ENCODE measurements around the gene TNNC2.
"Not testable (repeated sequence)": the region's sequence is repeated elsewhere in the genome, so short reads cannot be mapped to it uniquely, and the experiment has no call there.

The TNNC2 gene

DNA sequence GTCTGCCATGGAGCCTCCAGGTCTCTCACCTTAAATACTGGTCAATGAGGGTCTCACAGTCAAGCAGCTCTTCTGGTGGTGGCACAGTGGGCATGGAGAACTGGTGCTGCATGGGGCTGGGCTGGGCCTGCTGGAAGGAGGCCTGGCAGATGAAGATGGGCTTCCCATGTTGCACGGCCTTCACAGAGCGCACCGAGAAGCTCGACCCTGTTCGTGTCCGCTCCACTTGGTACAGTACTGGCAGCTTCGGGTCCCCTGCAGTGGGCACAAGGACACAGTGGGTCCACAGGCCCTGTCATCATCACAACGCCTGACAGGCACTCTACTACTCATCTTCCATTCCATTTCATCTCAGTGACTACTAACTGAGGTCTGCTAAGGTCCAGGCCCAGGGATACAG lies 21.3 kb upstream of the TNNC2 start:
- no peak for DNase-seq

DNA sequence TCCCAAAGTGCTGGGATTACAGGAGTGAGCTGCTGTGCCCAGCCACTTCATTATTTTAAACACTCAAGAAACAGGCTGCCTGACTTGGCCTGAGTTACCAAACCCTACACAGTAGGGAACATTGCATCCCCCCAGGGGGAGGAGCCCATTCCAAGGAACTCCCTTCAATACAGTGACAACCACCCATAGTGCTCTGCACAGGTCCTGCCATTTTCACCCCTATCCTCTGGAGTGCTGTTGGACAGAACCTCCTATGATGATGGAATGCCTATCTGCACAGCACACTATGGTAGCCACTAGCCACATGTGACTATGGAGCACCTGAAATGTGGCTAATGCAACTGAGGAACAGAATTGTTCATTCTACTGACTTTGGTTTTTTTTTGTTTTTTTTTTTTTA lies 18.3 kb upstream of the TNNC2 start:
- DNase-seq = no peak

DNA sequence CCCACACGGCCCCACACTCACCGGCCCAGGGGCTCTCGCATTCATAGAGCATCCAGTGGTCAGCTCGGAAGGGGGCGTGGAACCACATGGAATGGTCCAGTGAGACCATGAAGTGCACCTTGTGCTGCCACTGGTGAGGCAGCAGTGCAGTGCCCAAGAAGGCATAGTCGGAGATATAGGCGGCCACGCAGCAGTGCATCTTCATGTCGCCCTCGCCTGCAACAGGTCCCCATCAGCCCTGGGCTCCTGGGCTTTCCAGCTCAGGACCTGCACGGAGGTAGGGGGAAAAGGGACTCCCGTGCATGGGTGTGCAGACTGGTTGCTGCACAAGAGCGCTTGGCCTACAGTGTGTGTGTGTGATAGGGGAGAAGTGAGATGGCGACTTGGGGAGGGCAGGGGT lies 16.4 kb upstream of the TNNC2 start:
- no peak for DNase-seq

DNA sequence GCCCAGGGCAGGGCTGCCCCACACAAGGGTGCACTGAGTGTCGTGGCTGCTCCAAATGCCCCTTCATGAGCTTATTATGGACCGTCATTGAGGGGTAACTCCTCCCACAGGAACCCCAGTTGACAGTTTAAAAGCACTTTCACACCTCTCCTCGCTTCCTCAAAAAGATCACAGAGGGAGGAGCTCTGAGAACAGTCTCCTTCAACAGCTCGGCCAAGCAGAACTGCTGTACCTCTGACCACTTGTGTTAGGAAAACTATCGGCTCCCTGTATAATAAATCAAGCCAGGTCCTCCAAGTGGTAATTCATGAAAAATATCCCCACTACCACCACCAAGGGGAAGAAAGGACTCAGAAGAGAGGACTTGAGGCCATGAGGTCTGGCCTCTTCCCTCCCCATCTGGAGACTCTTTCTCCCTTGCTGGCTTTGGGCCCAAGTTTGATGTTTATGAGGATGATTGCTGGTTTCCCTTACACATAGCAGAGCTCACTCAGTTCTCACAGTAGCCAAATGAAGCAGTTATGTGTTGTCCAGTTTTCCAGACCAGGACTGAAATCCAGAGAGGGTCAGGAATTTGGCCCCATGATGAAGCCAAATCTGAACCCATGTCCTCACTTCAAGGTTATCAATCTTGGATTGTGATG lies 15.2 kb upstream of the TNNC2 start:
- no peak for DNase-seq

DNA sequence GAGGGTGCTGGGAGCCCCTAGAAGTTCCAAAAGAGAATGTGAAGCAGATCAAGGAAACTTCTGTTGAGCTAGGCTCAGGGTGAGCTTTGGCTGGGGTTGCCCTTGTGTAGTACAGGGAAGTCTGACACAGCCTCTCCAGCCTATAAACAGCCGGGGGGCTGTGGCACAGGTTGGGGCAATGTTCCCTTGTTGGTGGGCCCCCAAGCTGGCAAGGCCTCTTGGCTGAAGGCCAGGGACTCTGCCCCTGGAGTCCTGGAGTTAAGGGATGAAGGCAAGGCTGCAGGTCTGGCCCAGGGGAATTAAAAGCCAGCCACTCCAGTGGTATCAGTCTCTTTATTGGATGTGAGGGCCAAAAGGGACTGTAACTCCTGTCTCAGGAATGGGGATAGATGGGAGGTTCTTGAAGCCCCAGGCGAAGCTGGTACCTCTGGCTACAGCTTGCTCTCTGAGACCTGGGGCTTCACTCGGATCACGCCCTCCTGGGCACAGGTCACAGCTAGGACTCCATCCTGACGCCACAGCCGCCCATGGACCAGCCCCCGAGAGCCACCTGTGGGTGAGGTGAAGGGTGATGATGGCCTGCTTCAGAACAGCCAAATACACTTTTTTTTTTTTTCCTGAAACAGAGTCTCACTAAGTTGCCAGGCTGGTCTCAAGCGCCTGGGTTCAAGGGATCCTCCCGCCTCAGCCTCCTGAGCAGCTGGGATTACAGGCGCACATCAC lies 14.5 kb upstream of the TNNC2 start:
- DNase-seq = no peak

DNA sequence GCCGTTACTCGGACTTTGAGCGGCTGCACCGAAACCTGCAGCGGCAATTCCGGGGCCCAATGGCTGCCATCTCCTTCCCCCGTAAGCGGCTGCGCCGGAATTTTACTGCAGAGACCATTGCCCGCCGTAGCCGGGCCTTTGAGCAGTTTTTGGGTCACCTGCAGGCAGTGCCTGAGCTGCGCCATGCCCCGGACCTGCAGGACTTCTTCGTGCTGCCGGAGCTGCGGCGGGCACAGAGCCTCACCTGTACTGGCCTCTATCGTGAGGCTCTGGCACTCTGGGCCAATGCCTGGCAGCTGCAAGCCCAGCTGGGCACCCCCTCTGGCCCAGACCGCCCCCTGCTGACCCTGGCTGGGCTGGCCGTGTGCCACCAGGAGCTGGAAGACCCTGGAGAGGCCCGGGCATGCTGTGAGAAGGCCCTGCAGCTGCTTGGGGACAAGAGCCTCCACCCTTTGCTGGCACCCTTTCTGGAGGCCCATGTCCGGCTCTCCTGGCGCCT lies 13.6 kb upstream of the TNNC2 start:
- no peak for DNase-seq

DNA sequence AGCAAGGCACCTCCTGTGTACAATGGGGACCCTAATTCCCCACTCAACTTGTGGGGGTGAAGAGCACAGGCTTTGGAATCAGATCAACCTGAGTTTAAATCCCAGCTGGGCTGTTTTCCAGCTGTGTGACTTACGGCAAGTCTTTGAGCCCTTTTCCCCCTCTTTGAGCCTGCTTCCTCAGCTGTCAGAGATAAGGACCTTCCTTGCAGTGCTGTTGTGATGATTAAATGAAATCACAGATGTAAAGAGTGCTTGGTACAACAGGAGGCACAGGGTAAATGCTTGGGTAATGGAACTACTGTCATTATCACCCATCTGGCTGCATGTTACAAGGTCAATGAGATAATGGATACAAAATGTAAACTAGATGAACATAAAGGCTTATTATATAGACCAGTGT lies 9.7 kb upstream of the TNNC2 start:
- no peak for DNase-seq

DNA sequence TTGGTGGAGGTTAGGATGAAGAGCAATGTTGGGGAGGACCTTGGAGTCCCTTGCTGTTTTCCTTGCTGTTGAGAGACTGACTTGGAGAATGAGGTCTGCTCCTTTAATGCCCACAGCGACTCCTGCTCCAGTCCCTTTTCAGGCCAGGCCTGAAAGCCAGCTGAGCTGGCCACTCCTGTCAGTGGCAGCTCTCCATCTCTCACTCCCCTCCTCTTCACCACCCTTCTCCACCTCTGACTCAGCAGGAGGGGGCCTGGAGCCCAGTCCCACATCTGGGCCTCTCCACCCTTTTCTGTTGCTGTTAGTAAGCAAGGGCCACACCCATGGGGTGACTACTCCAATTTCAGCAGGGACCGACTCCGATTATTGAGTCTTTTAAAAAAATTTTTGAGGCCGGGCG lies 8.7 kb upstream of the TNNC2 start:
- DNase-seq = no peak

DNA sequence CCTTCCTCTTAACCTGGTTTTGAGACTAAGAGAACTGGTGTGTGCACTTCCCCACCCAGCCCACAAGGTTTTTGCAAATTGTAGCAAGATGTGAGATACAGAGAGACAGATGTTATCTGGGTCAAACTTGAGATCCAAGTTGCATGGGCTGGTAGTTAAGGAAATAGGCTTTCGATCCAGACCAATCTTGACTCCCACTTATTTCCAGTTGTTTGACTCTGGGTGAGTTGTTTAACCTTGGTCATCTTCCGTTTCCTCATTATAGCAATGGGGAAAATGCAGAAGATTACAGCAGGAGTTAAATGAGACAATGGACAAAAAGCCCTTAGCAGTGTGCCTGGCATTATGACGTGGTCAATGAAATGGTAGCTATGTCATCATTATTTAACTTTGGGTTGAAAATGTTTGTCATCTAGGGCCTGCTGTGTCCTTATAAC lies 8.2 kb upstream of the TNNC2 start:
- no peak for DNase-seq

DNA sequence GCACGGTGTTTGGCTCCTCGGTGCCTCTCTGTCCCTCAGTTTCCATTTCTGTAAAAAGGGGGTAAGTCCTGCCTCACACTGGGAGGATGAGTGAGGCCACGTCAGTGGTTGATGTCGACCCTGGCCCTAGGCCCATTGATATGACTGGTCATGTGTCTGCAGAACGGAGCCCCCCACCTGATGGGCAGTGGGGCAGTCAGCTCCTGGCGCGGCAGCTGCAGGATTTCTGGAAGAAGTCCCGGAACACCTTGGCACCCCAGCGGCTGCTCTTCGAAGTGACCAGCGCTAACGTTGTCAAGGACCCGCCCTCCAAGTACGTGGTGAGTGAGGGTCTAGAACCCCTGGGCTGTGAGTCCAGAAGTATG lies 7.7 kb upstream of the TNNC2 start:
- no peak for DNase-seq

DNA sequence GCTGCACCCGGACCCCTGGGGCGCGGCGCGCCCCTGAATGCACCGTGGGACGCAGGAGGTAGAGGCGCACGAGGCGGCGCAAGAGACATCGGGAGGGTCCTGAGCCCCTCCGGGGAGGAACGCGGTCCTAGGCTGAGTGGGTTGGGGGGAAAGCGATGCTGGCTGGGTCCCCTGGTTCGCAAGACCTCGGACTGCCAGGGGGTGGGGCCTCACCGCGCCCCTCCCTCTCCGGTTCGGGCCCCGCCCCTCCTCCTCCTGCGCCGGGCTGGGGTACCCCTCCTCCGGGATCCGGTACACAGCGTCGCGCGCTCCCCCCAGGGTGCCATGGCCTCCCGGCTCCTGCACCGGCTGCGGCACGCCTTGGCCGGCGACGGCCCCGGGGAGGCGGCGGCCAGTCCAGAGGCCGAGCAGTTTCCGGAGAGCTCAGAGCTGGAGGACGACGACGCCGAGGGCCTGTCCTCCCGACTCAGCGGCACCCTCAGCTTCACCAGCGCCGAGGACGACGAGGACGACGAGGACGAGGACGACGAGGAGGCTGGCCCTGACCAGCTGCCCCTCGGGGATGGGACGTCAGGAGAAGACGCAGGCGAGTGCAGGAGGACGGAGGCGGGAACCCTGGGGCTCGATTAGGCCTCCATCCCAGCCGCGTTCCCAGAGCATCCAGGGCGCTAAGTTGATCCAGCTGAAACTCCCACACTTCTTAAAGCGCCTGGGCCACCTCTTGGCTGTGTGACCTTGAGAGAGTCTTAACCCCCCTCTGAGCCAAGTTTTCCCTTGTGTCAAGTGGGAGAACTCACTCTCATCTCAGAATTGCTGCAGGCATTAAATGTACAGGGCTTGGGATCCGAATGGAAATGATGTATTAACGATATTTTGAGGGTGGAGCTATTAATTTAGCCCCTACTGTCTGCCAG lies 7.0 kb upstream of the TNNC2 start:
- no peak for DNase-seq

DNA sequence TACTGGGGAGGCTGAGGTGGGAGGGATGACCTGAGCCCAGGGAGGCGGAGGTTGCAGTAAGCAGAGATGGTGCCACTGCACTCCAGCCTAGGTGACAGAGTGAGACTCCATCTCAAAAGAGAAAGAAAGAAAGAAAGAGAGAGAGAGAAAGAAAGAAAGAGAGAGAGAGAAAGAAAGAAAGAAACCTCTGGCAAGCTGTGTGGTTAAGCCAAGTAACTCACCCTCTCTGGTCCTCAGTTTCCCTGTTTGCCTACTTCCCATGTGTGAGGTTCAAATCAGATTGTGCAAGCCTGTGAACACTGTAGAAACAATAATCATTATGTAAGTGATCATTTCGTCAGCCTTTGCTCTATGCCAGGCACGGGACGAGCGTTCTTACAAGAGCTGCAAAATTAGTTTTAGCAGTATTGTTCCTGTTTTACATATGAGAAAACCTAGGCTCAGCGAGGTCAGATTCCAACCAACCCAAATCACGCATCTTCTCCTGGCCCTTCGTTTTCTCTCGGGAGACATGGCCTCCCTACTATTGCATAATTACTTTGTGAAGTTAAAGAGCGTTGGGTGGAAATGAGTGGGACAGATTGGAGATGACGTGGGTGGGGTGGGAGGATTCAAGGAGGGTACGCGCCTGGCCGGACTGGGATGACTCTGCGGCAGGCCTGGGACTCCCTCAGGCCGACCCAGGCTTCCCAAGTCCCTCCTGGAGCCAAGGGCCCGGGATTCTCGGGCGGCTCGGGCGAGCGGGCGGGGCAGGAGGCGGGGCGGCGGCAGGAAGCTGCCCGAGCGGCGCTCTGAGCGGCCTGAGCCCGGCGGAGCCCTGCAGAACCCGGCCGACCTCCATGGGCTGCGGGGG lies 6.1 kb upstream of the TNNC2 start, which contains the start of gene SNX21:
Gene SNX21, plus strand, starts transcription at position 770 of the 853 bp plus-strand sequence. CDS start 121 bp downstream, outside the sequence.
- no peak for DNase-seq

DNA sequence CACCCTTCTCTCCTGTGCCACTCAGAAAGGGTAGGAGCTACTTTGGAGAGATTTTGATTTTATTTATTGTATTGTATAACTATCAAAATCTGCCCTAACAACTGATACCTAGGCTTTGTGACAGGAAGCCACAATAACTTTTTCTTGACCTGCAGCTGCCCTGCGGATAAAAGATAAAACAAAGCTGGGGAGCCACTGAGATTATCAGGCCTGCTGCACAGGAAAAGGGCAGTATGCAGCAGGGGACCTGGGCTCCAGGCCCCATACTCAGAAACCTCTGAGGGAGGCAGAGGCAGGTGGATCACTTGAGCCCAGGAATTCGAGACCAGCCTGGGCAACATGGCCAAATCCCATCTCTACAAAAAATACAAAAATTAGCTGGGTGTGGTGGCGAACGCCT lies 5.5 kb upstream of the TNNC2 start:
- no peak for DNase-seq

DNA sequence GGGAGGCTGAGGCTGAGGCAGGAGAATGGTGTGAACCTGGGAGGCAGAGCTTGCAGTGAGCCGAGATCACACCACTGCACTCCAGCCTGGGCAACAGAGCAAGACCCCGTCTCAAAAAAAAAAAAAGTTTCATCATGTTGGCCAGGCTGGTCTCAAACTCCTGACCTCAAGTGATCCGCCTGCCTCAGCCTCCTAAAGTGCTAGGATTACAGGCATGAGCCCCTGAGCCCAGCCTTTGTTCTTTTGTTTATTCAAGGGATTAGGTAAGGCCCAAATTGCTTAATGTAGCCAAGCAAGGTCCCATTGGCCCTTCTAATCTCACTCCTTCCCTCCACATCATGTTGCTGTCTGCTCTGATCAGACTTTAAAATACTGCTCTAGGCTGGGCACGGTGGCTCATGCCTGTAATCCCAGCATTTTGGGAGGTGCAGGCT lies 2.6 kb upstream of the TNNC2 start:
- DNase-seq = not testable (repeated sequence)

DNA sequence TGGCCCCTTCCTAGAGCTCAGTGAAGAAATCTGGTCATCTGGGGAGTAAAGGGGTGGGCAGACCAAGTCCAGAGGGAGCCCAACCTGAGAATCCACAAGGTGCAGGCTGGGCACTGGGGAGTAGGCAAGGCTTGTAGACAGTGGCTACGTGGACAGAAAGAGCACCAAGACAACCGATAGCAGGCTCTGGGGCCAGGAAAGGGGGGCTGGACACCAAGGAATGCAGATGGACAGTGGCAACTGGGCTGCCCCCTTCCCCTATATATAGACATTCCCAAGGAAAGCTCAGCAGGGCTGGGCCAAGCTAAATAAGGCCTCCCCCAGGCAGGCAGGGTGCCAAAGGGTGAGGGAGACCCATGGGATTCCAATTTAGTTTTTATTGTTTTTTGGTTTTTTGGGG lies 1.5 kb upstream of the TNNC2 start:
- no peak for DNase-seq

DNA sequence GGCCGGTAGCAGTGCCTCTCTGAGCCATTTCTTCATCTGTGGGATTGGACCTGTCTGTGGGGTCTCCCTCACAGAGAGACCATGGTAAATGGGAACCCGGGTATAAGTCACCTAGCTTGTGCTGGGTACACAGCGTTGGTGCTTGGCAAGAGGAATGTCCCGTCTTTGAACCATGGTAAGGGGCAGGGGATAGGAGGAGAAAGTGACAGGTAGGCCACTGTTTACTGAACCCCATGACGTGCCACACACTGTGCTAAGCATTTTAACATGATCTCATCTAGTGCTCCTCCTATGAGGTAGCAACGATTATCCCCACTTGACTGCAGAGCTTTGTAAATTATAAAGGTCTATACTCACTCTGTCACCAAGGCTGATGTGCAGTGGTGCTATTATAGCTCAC lies 600 bp upstream of the TNNC2 start:
- no peak for DNase-seq

DNA sequence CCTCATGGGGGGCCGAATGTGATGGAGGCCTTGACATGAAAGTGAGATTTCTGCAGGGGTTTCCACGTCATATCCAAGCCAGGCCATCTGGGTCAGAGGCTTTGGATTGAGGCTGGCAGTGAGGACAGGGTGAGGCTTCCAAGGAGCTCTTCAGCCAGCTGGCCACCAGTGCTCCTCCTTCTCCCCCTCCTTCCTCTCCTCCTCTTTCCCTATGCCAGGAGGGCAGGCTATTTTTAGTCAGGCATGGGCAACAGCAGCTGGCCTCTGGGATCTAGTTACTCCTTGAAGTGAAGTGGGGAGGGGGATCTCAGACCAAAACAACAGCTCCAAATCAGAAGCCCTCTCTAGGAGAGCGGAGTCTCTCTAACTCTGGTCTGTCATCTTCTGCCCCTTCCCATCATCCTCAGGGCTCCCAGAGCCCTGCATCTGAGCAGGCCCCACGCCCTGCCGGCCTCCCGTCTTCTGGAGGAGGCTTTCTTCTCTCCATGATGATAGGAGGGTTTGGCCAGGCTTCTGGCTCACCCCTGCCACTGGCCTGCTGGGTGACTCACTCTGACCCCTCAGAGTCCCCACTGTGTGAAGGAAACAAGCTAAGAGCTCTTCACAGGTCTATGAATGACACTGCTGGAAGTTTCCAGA lies 612 bp downstream of the TNNC2 start:
- DNase-seq = no peak

DNA sequence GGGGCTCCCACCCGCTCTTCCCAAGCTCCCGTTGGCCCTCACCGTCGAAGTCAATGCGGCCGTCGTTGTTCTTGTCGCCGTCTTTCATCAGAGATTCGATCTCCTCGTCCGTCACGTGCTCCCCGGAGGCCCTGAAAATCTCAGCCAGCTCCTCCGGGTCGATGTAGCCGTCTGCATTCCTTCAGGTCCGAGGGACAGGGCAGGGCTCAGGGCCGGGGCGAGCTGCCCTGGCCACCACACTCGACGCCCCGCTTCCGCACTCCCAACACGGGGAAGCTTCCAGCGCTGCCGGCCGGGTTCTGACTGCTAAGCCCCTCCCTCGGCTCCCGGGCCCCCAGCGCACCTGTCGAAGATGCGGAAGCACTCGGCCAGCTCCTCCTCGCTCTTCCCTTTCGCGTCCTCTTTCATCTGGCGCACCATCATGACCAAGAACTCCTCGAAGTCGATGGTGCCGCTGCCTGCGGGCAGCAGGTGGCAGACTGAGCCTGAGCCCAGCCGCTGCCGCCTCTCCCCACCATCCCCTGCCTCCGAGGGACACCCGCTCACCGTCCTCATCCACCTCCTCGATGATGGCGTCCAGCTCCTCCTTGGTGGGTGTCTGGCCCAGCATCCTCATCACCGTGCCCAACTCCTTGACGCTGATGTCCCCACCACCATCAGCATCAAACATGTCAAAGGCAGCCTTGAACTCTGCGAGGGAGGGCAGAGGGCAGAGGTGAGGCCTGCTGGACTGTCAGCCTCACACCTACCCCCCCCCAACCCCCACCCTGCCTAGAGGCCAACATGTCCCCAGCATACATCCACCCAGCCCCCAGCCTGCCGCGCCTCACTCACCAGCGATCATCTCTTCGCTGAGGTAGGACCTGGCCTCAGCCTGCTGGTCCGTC lies 2.9 kb downstream of the TNNC2 start:
- no peak for DNase-seq

DNA sequence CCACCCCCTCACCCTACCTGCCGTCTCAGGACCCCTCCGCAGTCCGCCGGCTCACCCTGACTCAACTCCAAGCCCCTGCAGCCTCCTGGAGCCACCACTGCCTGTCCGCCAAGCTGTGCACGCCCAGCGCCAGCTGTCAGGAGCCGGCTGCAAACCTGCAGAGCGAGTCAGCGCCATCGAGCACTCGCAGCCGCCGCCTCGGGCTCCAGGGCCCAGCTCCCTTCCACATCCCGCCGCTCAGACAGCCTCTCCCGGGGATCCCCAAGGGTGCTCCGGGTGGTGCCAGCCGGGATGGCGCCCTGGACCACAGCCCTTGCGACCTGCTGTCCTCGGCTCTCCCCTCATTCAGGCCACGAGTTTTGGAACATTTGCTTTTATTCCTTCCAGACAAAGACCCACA lies 4.3 kb downstream of the TNNC2 start:
- DNase-seq = no peak

DNA sequence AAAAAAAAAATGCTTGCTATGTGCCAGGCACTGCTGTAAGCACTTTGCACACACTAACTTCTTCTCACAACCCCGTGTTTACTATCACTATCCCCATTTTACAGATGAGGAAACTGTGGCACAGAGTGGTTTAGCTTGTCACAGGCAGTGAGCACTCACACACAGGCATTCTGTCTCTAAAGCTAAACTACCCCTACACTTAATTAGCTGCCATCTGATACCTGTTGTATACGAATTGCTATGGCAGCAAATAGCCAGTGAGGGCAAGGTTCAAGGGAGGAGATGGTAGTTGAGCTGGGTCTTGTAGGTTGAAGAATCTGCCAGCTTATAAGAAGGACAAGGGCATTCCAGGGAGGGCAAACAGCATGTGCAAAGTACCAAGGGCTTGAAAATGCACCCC lies 5.2 kb downstream of the TNNC2 start:
- no peak for DNase-seq

DNA sequence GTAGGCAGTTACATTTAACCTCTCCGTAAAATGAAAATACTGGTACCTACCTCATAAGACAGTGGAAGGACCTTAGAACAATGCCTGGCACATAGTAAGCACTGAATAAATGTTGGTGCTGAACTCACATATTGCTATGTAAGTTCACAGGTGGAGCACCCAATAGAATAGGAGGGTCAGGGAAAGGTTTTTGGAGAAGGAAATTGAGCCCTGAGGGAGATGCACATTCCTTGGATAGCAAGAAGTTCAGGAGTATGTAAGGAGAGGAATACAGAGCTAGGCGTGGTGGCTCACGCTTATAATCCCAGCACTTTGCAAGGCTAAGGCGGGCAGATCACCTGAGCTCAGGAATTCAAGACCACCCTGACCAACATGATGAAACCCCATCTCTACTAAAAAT lies 7.6 kb downstream of the TNNC2 start:
- no peak for DNase-seq
